ENCODE data around the gene TCF4.

The TCF4 gene

GRCh38 chr18:55283309-55283708 lies 304.7 kb downstream of the TCF4 start:
- ChIA-PET POLR2A (no interaction called here), CTCF (interaction anchor here (1.2 to 1.7 kb wide), 2 partner anchors 9 to 33 kb away, joined by 3 to 4 read pairs; no protein-coding TSS in a partner anchor)
- no peak for TF ChIP-seq CTCF (IDR thresholded peaks at IDR 0.05; ENCODE audit: insufficient read depth, low read length, missing control alignments)
- no peak overlapping the region for H3K4me3 ChIP-seq (ENCODE audit: low read depth, low read length)
- no peak for DNase-seq (ENCODE audit: low read depth, low spot score)

GRCh38 chr18:55280503-55280902 lies 307.5 kb downstream of the TCF4 start:
- TF ChIP-seq CTCF (IDR thresholded peaks at IDR 0.05; ENCODE audit: insufficient read depth, low read length, missing control alignments) = no peak
- H3K4me3 ChIP-seq (ENCODE audit: low read depth, low read length) = no peak overlapping the region
- ChIA-PET CTCF (no interaction called here), POLR2A (no interaction called here)
- no peak for DNase-seq (ENCODE audit: low read depth, low spot score)

- CTCF ChIA-PET = interaction anchor here (0.6 to 1.6 kb wide), 6 partner anchors 8 to 33 kb away, joined by 3 to 7 read pairs (median 4); no protein-coding TSS in a partner anchor
- POLR2A ChIA-PET = no interaction called here
- no peak for TF ChIP-seq CTCF (IDR thresholded peaks at IDR 0.05; ENCODE audit: insufficient read depth, low read length, missing control alignments)
- DNase-seq (ENCODE audit: low read depth, low spot score) = no peak
- no peak overlapping the region for H3K4me3 ChIP-seq (ENCODE audit: low read depth, low read length)
Observed at GRCh38 chr18:55275039-55275901, 312.7 kb downstream of the TCF4 start.

- CTCF ChIA-PET = interaction anchor here (0.6 to 1.0 kb wide), 2 partner anchors 21 to 39 kb away, joined by 3 to 5 read pairs; no protein-coding TSS in a partner anchor
- POLR2A ChIA-PET = no interaction called here
- peak; percentile 61 for DNase-seq (ENCODE audit: low read depth, low spot score)
- TF ChIP-seq CTCF (IDR thresholded peaks at IDR 0.05; ENCODE audit: insufficient read depth, low read length, missing control alignments) = no peak
- no peak overlapping the region for H3K4me3 ChIP-seq (ENCODE audit: low read depth, low read length)
Observed at GRCh38 chr18:55272510-55273243, 315.3 kb downstream of the TCF4 start.

- TF ChIP-seq CTCF (IDR thresholded peaks at IDR 0.05; ENCODE audit: insufficient read depth, low read length, missing control alignments) = no peak
- DNase-seq (ENCODE audit: low read depth, low spot score) = no peak
- ChIA-PET POLR2A (no interaction called here), CTCF (interaction anchor here (3.3 kb wide), 1 partner anchor 35 kb away, joined by 9 read pairs; no protein-coding TSS in a partner anchor)
- H3K4me3 ChIP-seq (ENCODE audit: low read depth, low read length) = no peak overlapping the region
Observed at GRCh38 chr18:55269622-55270021, 318.4 kb downstream of the TCF4 start.
